ENCODE results near the gene SSNA1.

SSNA1 gene

DNA sequence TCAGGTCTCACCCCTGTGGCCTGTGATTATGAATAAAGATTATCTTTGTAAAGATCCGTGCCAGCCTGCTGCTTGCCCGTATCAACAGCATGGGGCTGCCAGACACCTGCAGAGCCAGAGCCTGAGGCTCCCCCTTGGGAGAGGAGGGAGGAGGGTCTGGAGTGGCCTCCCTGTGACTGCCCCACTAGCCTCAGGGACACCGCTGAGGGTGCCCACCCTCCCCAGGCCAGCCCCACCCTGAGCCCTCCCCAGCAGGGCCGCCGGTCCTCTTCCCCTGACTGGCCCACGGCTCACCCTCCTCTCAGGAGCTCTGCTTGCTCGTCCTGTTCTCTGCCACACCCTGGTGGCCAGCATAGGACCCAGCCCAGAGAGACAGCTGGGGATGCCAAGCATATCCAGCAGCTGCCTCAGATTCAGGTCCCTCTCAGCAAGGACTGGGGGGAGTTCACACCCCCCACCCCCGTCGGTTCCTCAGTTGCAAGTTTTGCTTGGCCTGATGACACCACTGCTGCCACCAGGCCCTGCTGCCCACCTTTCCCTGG is 1.9 kb downstream of the SSNA1 start:
- Histone ChIP-seq H3K4me2 (peak overlapping the region; percentile 100), H3K4me1 (peaks cover 78% of the 10 kb centered on the region), H3K4me3 (peak overlapping the region; percentile 87), H3K9ac (peak overlapping the region; percentile 85), H4K20me1 (peaks cover 89% of the 10 kb centered on the region), H3K27ac (peak overlapping the region; percentile 91), H3K9me3 (no peaks in the 10 kb centered on the region), H3K36me3 (peaks cover 63% of the 10 kb centered on the region), H3K27me3 (no peaks in the 10 kb centered on the region)
- no peak for TF ChIP-seq Cebpa-rat (IDR thresholded peaks at IDR 0.05)

- H3K27me3 ChIP-seq: no peaks in the 10 kb centered on the region
- no peak for TF ChIP-seq Cebpa-rat (IDR thresholded peaks at IDR 0.05)
- peak overlapping the region; percentile 85 for H3K9ac ChIP-seq
- peak overlapping the region; percentile 100 for H3K4me2 ChIP-seq
- H3K9me3 ChIP-seq: no peaks in the 10 kb centered on the region
- peaks cover 55% of the 10 kb centered on the region for H3K36me3 ChIP-seq
- H3K27ac ChIP-seq: peak overlapping the region; percentile 91
- H3K4me1 ChIP-seq: peaks cover 72% of the 10 kb centered on the region
- H4K20me1 ChIP-seq: peaks cover 89% of the 10 kb centered on the region
- H3K4me3 ChIP-seq: peak overlapping the region; percentile 43; the same call in 1 of the 2 replicates
Measured at GRCh38 chr9:137191245-137191644, 2.8 kb downstream of the SSNA1 start.

DNA sequence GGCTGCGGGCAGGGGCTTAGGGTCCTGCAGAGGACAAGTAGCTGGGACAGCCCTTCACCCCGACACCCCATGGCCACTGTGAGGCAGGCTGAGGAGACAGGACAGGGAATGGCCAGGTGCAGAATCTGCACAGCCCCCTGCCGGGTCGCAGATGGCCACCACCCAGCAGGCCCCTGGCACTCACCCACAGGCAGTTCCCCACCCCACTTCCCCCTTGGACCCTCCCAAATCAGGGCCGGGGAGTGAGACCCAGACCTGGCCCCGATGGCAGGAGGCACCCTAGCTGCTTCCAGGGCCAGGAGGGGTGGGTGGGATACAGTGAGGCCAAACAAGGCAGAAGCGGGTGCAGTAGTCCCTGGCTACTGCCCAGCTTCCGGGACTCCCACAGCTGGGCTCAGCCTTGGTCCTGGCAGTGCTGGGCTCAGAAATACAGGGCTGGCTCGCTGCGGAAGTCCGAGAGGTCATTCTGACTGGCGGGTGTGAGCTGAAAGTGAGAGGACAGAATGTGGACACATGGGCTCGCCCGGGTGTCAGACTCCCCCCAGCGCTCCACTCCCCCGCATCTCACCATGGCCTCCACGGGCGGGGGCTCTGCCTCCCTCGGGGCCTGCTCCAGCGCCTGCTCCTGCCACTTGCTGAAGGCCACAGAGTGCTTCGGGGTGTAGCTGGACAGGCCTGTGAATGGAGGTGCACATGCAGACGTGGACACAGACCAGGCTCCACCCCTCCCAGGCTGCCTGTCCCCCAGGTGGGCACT is 3.4 kb downstream of the SSNA1 start:
- Histone ChIP-seq H4K20me1 (peaks cover 89% of the 10 kb centered on the region), H3K4me2 (peak overlapping the region; percentile 100), H3K9ac (peak overlapping the region; percentile 85), H3K27ac (peak overlapping the region; percentile 91), H3K27me3 (no peaks in the 10 kb centered on the region), H3K4me3 (no peak overlapping the region), H3K36me3 (peaks cover 49% of the 10 kb centered on the region), H3K4me1 (peaks cover 66% of the 10 kb centered on the region), H3K9me3 (no peaks in the 10 kb centered on the region)
- no peak for TF ChIP-seq Cebpa-rat (IDR thresholded peaks at IDR 0.05)

DNA sequence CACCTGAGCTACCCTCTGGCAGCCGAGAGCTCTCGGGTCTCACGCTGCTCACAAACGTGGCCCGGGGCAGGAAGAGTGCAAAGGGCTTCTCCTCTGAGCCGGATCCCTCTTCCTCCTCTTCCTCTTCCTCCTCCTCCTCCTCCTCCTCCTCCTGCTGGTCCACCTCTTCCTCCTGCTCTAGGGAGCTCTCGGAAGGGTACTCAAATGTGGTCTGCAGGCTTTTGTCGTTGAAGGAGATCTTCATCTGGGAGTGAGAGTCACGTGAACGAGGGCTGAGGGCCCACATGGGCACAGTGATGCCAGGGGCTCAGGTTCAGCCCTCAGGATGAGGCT is 3.9 kb downstream of the SSNA1 start:
- Histone ChIP-seq H3K4me2 (peak overlapping the region; percentile 100; the same call in 1 of the 2 replicates), H3K9ac (peak overlapping the region; percentile 85; the same call in 1 of the 2 replicates), H3K27me3 (no peaks in the 10 kb centered on the region), H3K4me3 (no peak overlapping the region), H3K27ac (peak overlapping the region; percentile 51; the same call in 1 of the 2 replicates), H4K20me1 (peaks cover 89% of the 10 kb centered on the region), H3K9me3 (no peaks in the 10 kb centered on the region), H3K4me1 (peaks cover 65% of the 10 kb centered on the region), H3K36me3 (peaks cover 44% of the 10 kb centered on the region)
- TF ChIP-seq Cebpa-rat (IDR thresholded peaks at IDR 0.05): no peak

GRCh38 chr9:137192859-137193258 is 4.4 kb downstream of the SSNA1 start:
- peak overlapping the region; percentile 51 for H3K27ac ChIP-seq
- no peak for TF ChIP-seq Cebpa-rat (IDR thresholded peaks at IDR 0.05)
- 0 out of 2 replicates have a peak overlapping the region, but pooled peaks have one; percentile 100 for H3K4me2 ChIP-seq
- peak overlapping the region; percentile 48; the same call in 1 of the 2 replicates for H3K9ac ChIP-seq
- H3K9me3 ChIP-seq: no peaks in the 10 kb centered on the region
- H4K20me1 ChIP-seq: peaks cover 89% of the 10 kb centered on the region
- H3K4me1 ChIP-seq: peaks cover 65% of the 10 kb centered on the region
- H3K27me3 ChIP-seq: no peaks in the 10 kb centered on the region
- peaks cover 42% of the 10 kb centered on the region for H3K36me3 ChIP-seq
- H3K4me3 ChIP-seq: no peak overlapping the region

GRCh38 chr9:137193771-137194170 is 5.3 kb downstream of the SSNA1 start:
- Histone ChIP-seq H3K27ac (no peak overlapping the region), H3K4me2 (0 out of 2 replicates have a peak overlapping the region, but pooled peaks have one; percentile 5), H3K9ac (peak overlapping the region; percentile 48), H4K20me1 (peaks cover 94% of the 10 kb centered on the region), H3K4me1 (peaks cover 74% of the 10 kb centered on the region), H3K36me3 (peaks cover 42% of the 10 kb centered on the region), H3K9me3 (no peaks in the 10 kb centered on the region), H3K4me3 (no peak overlapping the region), H3K27me3 (no peaks in the 10 kb centered on the region)
- no peak for TF ChIP-seq Cebpa-rat (IDR thresholded peaks at IDR 0.05)

DNA sequence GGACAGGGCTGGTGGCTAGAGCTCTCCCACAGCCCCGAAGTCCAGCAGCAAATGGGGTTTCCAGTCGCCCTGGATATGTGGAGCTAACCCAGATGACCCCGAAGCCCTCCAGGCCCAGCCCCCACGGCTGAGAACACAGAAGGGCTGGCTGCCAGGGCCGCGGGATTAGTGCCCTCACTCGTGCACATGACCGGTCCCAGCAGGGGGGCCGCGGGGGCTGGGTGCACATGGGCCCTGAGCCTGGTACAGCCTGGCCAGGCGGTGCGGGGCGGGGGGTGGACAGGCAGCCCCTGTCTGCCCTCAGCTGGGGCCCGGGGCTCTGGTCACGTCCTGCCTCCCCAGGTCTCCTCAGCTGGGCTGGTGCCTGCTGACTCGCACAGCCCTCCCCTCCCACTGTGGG is 5.9 kb downstream of the SSNA1 start:
- H4K20me1 ChIP-seq: peaks cover 94% of the 10 kb centered on the region
- H3K27ac ChIP-seq: no peak overlapping the region
- peaks cover 42% of the 10 kb centered on the region for H3K36me3 ChIP-seq

GRCh38 chr9:137194909-137195308 is 6.4 kb downstream of the SSNA1 start:
- Histone ChIP-seq H3K4me3 (no peak overlapping the region), H3K4me1 (peaks cover 77% of the 10 kb centered on the region), H3K27ac (no peak overlapping the region), H4K20me1 (peaks cover 92% of the 10 kb centered on the region), H3K9me3 (no peaks in the 10 kb centered on the region), H3K9ac (peak overlapping the region; percentile 48), H3K4me2 (no peak overlapping the region), H3K27me3 (peaks cover 4% of the 10 kb centered on the region; the same call in 1 of the 2 replicates), H3K36me3 (peaks cover 39% of the 10 kb centered on the region)
- TF ChIP-seq Cebpa-rat (IDR thresholded peaks at IDR 0.05): no peak

More for the DNA sequence above, 5.9 kb downstream of the SSNA1 start:
- H3K27me3 ChIP-seq: peaks cover 2% of the 10 kb centered on the region; the same call in 1 of the 2 replicates
- no peak overlapping the region for H3K4me3 ChIP-seq
- no peak for TF ChIP-seq Cebpa-rat (IDR thresholded peaks at IDR 0.05)
- H3K4me2 ChIP-seq: 0 out of 2 replicates have a peak overlapping the region, but pooled peaks have one; percentile 5
- H3K4me1 ChIP-seq: peaks cover 78% of the 10 kb centered on the region
- peak overlapping the region; percentile 48 for H3K9ac ChIP-seq
- no peaks in the 10 kb centered on the region for H3K9me3 ChIP-seq

DNA sequence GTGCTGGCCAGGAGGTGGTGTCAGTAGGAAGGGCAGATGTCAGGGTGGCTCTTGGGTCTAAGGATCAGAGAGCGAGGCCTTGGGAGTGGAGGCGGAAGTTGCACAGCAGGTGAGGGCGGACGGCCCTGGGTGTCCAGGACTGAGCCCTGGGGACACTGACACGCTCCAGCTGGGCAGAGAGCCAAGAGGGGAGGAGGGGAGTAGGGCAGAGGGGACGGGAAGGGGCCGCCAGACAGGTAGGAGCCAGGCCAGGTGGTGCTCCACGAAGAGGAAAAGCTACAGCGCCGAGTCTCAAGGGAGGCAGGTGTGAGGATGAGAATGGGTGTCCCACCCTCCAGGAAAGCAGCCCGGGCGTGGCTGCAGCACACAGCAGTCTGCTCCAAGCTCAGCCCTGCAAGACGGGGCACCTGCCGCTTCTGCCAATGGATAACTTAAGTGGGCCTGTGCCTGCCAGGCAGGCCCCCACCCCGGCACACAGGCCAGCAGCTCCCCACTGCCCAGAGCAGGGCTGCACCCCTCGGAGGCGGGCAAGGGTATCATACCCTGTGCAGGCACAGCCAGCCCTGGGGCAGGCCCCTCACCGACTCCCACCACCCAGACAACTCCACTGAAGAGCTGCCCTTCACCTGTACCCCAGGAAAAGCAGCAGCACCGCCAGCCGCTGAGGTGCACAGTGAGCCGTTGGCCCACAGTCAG is 7.2 kb downstream of the SSNA1 start:
- no peak for TF ChIP-seq Cebpa-rat (IDR thresholded peaks at IDR 0.05)
- Histone ChIP-seq H3K27me3 (peaks cover 4% of the 10 kb centered on the region; the same call in 1 of the 2 replicates), H3K9ac (peak overlapping the region; percentile 48; the same call in 1 of the 2 replicates), H3K4me3 (no peak overlapping the region), H3K36me3 (peaks cover 32% of the 10 kb centered on the region), H4K20me1 (peaks cover 84% of the 10 kb centered on the region), H3K4me1 (peaks cover 69% of the 10 kb centered on the region), H3K27ac (peak overlapping the region; percentile 30; the same call in 1 of the 2 replicates), H3K9me3 (no peaks in the 10 kb centered on the region), H3K4me2 (no peak overlapping the region)
